ENCODE data around the gene PRKCE. TPM values are rescaled to one million over a fixed set of nuclear protein-coding genes. Genes with fewer than 3 reads are reported as not detected.

The PRKCE gene
- total RNA-seq, 1 experiment from 2014 or later = 14.8 TPM

GRCh38 chr2:46032996-46033395 lies 381.5 kb downstream of the PRKCE start:
- DNase-seq (ENCODE audit: low read depth, low spot score) (no peak), ATAC-seq (no peak)
- TF ChIP-seq ELF1 (IDR thresholded peaks at IDR 0.05; ENCODE audit: borderline replicate concordance, low read depth) = no peak
- 0 out of 2 replicates have a peak, but pooled peaks have one; percentile 22 for TF ChIP-seq CEBPB (IDR thresholded peaks at IDR 0.05; ENCODE audit: low read depth)
- no peak for TF ChIP-seq RAD21 (IDR thresholded peaks at IDR 0.05; ENCODE audit: low read depth)
- TF ChIP-seq SP1 (IDR thresholded peaks at IDR 0.05; ENCODE audit: low read depth) = no peak
- no peak overlapping the region for H3K4me3 ChIP-seq (replicated peaks in 1 of 2; ENCODE audit: low read depth in 1 of 2, low read length in 2 of 2)
- H3K79me2 ChIP-seq (ENCODE audit: insufficient read depth, low read length) = no peaks in the 10 kb centered on the region
- BruUV-seq (replicated peaks) = no TSS peak
- ChIA-PET RAD21 (ENCODE audit: low non-redundant PET in 1 of 2, low total read pairs in 2 of 2, uncharacterized antibody in 2 of 2, unreplicated experiment in 2 of 2) (no interaction called here), POLR2A (no interaction called here), CTCF (no interaction called here)
- H3K4me1 ChIP-seq (ENCODE audit: control insufficient read depth in 1 of 2, insufficient read depth in 2 of 2, low read length in 2 of 2) = peaks cover 0 to 3% of the 10 kb centered on the region in 2 experiments; a peak in 1 of 4 replicates
- no peaks in the 10 kb centered on the region for H3K36me3 ChIP-seq (ENCODE audit: control insufficient read depth in 1 of 2, insufficient read depth in 2 of 2, low read length in 2 of 2)
- H3K9me3 ChIP-seq (ENCODE audit: control insufficient read depth in 1 of 2, insufficient read depth in 1 of 2, low read depth in 1 of 2, low read length in 2 of 2) = no peaks in the 10 kb centered on the region
- H2AFZ ChIP-seq (ENCODE audit: low read depth, low read length, poor library complexity, severe bottlenecking) = no peak overlapping the region
- H3K4me2 ChIP-seq (ENCODE audit: low read length) = no peak overlapping the region
- H3K9ac ChIP-seq (ENCODE audit: low read length) = no peak overlapping the region
- no peak overlapping the region for H3K27ac ChIP-seq (ENCODE audit: low read depth, low read length)
- no peaks in the 10 kb centered on the region for H3K27me3 ChIP-seq (ENCODE audit: insufficient read depth, low read length)
- no peaks in the 10 kb centered on the region for H3K9me2 ChIP-seq (ENCODE audit: insufficient read depth)
- H4K20me1 ChIP-seq (ENCODE audit: insufficient read depth) = no peaks in the 10 kb centered on the region
- intact Hi-C loops (cut with micrococcal nuclease) = no loop called here

DNA sequence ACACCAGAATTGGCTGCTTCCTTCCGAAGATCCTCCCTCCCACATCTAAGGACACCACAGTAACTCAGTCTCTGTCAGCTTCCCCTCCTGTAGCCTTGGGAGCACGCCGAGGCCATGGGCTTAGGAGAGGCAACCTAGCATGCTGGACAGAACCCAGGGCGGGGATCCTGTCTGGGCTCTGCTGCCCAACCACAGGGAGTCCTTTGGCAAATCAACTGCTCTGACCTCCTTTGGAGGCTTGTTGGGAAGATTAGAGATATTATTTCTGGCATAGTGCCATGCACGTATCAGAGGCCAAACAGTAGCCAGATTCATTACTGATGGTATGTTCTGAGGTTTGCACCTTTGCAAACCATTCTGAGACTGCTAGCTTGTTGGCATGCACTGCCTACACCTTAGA lies 383.1 kb downstream of the PRKCE start:
- H3K27me3 ChIP-seq (ENCODE audit: insufficient read depth, low read length) = no peaks in the 10 kb centered on the region
- H3K9me3 ChIP-seq (ENCODE audit: control insufficient read depth in 1 of 2, insufficient read depth in 1 of 2, low read depth in 1 of 2, low read length in 2 of 2) = no peaks in the 10 kb centered on the region
- peaks cover 0 to 3% of the 10 kb centered on the region in 2 experiments; a peak in 1 of 4 replicates for H3K4me1 ChIP-seq (ENCODE audit: control insufficient read depth in 1 of 2, insufficient read depth in 2 of 2, low read length in 2 of 2)
- H3K9ac ChIP-seq (ENCODE audit: low read length) = no peak overlapping the region
- CTCF ChIA-PET = no interaction called here
- H3K4me2 ChIP-seq (ENCODE audit: low read length) = no peak overlapping the region
- DNase-seq (ENCODE audit: low read depth, low spot score) (no peak), ATAC-seq (no peak)
- POLR2A ChIA-PET = no interaction called here
- no peak overlapping the region for H3K27ac ChIP-seq (ENCODE audit: low read depth, low read length)
- no peaks in the 10 kb centered on the region for H3K36me3 ChIP-seq (ENCODE audit: control insufficient read depth in 1 of 2, insufficient read depth in 2 of 2, low read length in 2 of 2)
- H2AFZ ChIP-seq (ENCODE audit: low read depth, low read length, poor library complexity, severe bottlenecking) = no peak overlapping the region
- H3K9me2 ChIP-seq (ENCODE audit: insufficient read depth) = no peaks in the 10 kb centered on the region
- RAD21 ChIA-PET (ENCODE audit: low non-redundant PET in 1 of 2, low total read pairs in 2 of 2, uncharacterized antibody in 2 of 2, unreplicated experiment in 2 of 2) = no interaction called here
- no peak overlapping the region for H3K4me3 ChIP-seq (replicated peaks in 1 of 2; ENCODE audit: low read depth in 1 of 2, low read length in 2 of 2)
- no peaks in the 10 kb centered on the region for H4K20me1 ChIP-seq (ENCODE audit: insufficient read depth)
- H3K79me2 ChIP-seq (ENCODE audit: insufficient read depth, low read length) = no peaks in the 10 kb centered on the region
- TF ChIP-seq ELF1 (IDR thresholded peaks at IDR 0.05; ENCODE audit: borderline replicate concordance, low read depth) (no peak), CBX3 (IDR thresholded peaks at IDR 0.05; ENCODE audit: low read depth) (no peak), TCF7L2 (IDR thresholded peaks at IDR 0.05; ENCODE audit: borderline replicate concordance, extremely low read depth, insufficient read depth, insufficient read length) (no peak), CEBPB (IDR thresholded peaks at IDR 0.05; ENCODE audit: low read depth) (no peak), MAX (IDR thresholded peaks at IDR 0.05) (no peak), ZFX (IDR thresholded peaks at IDR 0.05) (no peak), JUND (IDR thresholded peaks at IDR 0.05) (no peak)
- TF ChIP-seq, protein P1, sequence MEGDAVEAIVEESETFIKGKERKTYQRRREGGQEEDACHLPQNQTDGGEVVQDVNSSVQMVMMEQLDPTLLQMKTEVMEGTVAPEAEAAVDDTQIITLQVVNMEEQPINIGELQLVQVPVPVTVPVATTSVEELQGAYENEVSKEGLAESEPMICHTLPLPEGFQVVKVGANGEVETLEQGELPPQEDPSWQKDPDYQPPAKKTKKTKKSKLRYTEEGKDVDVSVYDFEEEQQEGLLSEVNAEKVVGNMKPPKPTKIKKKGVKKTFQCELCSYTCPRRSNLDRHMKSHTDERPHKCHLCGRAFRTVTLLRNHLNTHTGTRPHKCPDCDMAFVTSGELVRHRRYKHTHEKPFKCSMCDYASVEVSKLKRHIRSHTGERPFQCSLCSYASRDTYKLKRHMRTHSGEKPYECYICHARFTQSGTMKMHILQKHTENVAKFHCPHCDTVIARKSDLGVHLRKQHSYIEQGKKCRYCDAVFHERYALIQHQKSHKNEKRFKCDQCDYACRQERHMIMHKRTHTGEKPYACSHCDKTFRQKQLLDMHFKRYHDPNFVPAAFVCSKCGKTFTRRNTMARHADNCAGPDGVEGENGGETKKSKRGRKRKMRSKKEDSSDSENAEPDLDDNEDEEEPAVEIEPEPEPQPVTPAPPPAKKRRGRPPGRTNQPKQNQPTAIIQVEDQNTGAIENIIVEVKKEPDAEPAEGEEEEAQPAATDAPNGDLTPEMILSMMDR (IDR thresholded peaks at IDR 0.05 in 2 of 3, conservative IDR thresholded peaks at IDR 0.05 in 1 of 3; ENCODE audit: borderline replicate concordance in 1 of 3, insufficient read depth in 1 of 3, low read depth in 2 of 3, low read length in 2 of 3) = no peak
- BruUV-seq (replicated peaks) = no TSS peak
- intact Hi-C loops (cut with micrococcal nuclease) = no loop called here
